HepG2 (cell line): ENCODE results near the gene NOSIP. TPM values are rescaled to one million over a fixed set of nuclear protein-coding genes. Genes with fewer than 3 reads are reported as not detected.

ENCODE experiments used
- JUN ChIP-seq: sonication (generic); formaldehyde crosslinking; IDR thresholded peaks from 2 replicates; pipeline ENCODE4 v1.4.0; 2020; ENCODE audit warnings: mild to moderate bottlenecking, missing genetic modification reagents
- NRL ChIP-seq: sonication (generic); formaldehyde crosslinking; IDR thresholded peaks from 2 replicates; pipeline ENCODE4 v1.5.0; 2020; ENCODE audit warnings: missing genetic modification reagents, mild to moderate bottlenecking, moderate library complexity, borderline replicate concordance
- POLR2AphosphoS5 ChIP-seq: IDR thresholded peaks from 2 replicates; pipeline ENCODE4 v1.6.1; 2012; ENCODE audit warnings: low read depth, low read length
- RFXANK ChIP-seq: IDR thresholded peaks from 2 replicates; pipeline ENCODE4 v1.6.1; 2016
- ZBTB39 ChIP-seq: sonication (generic); formaldehyde crosslinking; IDR thresholded peaks from 2 replicates; pipeline ENCODE4 v1.5.0; 2020; ENCODE audit warnings: missing genetic modification reagents
- ZNF564 ChIP-seq: sonication (generic); formaldehyde crosslinking; IDR thresholded peaks from 2 replicates; pipeline ENCODE4 v1.8.1; 2023; ENCODE audit warnings: mild to moderate bottlenecking, missing genetic modification reagents
- ZNF687 ChIP-seq: sonication (generic); formaldehyde crosslinking; IDR thresholded peaks from 2 replicates; pipeline ENCODE4 v1.5.1; 2020; ENCODE audit warnings: mild to moderate bottlenecking, missing genetic modification reagents, moderate library complexity
- ZNF740 ChIP-seq: sonication (generic); formaldehyde crosslinking; IDR thresholded peaks from 2 replicates; pipeline ENCODE4 v1.4.0; 2020; ENCODE audit warnings: missing genetic modification reagents
- polyA plus RNA-seq, 8 experiments: library from polyadenylated mRNA; depleted of rRNA in 3 of 8; stranded (reverse) in 7 of 8; unstranded in 1 of 8; fragments of >200 nt; fragmentation: Illumina TruSeq in 4 of 8; extraction: Trizol in 4 of 8; gene quantifications; 2 replicates each; pipeline versions ENCODE4 v1.2.1 to v1.2.3, GENCODE V29; 2011 to 2016; ENCODE audit warnings: low read depth in 4 of 8, missing spikeins in 1 of 8, mixed read lengths in 1 of 8; ENCODE audit not compliant: insufficient read depth in 1 of 8
- total RNA-seq, 5 experiments: library from RNA; depleted of rRNA; stranded (reverse); fragments of >200 nt; fragmentation: Illumina TruSeq; extraction: Trizol; gene quantifications; 2 replicates each; pipeline ENCODE4 v1.2.3, GENCODE V29; 2016; ENCODE audit warnings: low read depth in 1 of 5

NOSIP gene
- total and polyA plus RNA-seq, 2 of the 13 experiments (the other 11 are each of a cell fraction or from before 2014, with no cell fraction given), result 54.3 to 78.0 TPM

GRCh38 chr19:49513746-49514118 lies 66.6 kb downstream of the NOSIP start (continued):
- no peak for TF ChIP-seq NRL (CRISPR knock-in tag)
- TF ChIP-seq ZNF564 (CRISPR knock-in tag), result no peak
- TF ChIP-seq ZNF687 (CRISPR knock-in tag), result peak; percentile 56
- no peak for TF ChIP-seq POLR2AphosphoS5
- TF ChIP-seq ZNF740 (CRISPR knock-in tag), result no peak
- TF ChIP-seq JUN (CRISPR knock-in tag), result no peak
- peak; percentile 6; the same call in 1 of the 2 replicates for TF ChIP-seq ZBTB39 (CRISPR knock-in tag)
- TF ChIP-seq RFXANK (CRISPR knock-in tag), result no peak
